Loucy (cell line): ENCODE data around the gene FOXD3.

Experiments
- H2AFZ ChIP-seq: fragments of 200-600 bp; sonication (generic); 2 replicates; pipeline ENCODE4 v1.6.0; 2016; ENCODE audit warnings: antibody characterized with exemption, mild to moderate bottlenecking, low read length, moderate library complexity
- H3F3A ChIP-seq: fragments of 200-600 bp; 2 replicates; pipeline ENCODE4 v1.6.0; 2016; ENCODE audit warnings: antibody characterized with exemption, low read depth, mild to moderate bottlenecking
- H3K27me3 ChIP-seq: fragments of 200-600 bp; sonication (generic); 2 replicates; pipeline ENCODE4 v1.6.1; 2014; ENCODE audit warnings: low read length, mild to moderate bottlenecking; ENCODE audit not compliant: insufficient read depth, poor library complexity, severe bottlenecking
- H3K36me3 ChIP-seq: fragments of 200-600 bp; sonication (generic); 2 replicates; pipeline ENCODE4 v1.6.1; 2016; ENCODE audit warnings: low read length; ENCODE audit not compliant: insufficient read depth
- H3K4me1 ChIP-seq: fragments of 200-600 bp; sonication (generic); 2 replicates; pipeline ENCODE4 v1.5.1; 2014; ENCODE audit warnings: low read length, mild to moderate bottlenecking; ENCODE audit not compliant: insufficient read depth, poor library complexity, severe bottlenecking
- H3K4me2 ChIP-seq: fragments of 200-600 bp; sonication (generic); 2 replicates; pipeline ENCODE4 v1.6.0; 2014; ENCODE audit warnings: antibody characterized with exemption, low read length, low read depth, mild to moderate bottlenecking; ENCODE audit not compliant: poor library complexity, severe bottlenecking
- H3K4me3 ChIP-seq: fragments of 200-600 bp; sonication (generic); 2 replicates; pipeline ENCODE4 v1.5.1; 2014; ENCODE audit warnings: low read length, mild to moderate bottlenecking, mixed read lengths; ENCODE audit not compliant: poor library complexity, severe bottlenecking
- H3K79me2 ChIP-seq: fragments of 200-600 bp; sonication (generic); 2 replicates; pipeline ENCODE4 v1.6.1; 2014; ENCODE audit warnings: low read length; ENCODE audit not compliant: insufficient read depth
- H3K9ac ChIP-seq: fragments of 200-600 bp; sonication (generic); 2 replicates; pipeline ENCODE4 v1.6.0; 2014; ENCODE audit warnings: mild to moderate bottlenecking, low read depth, low read length, moderate library complexity; ENCODE audit not compliant: poor library complexity, severe bottlenecking
- H3K9me2 ChIP-seq: fragments of 200-600 bp; sonication (generic); replicated peaks from 2 replicates; pipeline ENCODE4 v1.6.1; 2016; ENCODE audit warnings: low read depth, low read length, mixed read lengths
- H3K9me3 ChIP-seq: fragments of 200-600 bp; sonication (generic); 2 replicates; pipeline ENCODE4 v1.6.1; 2014; ENCODE audit warnings: mild to moderate bottlenecking, antibody characterized with exemption, low read length, low read depth; ENCODE audit not compliant: insufficient read depth
- H4K20me1 ChIP-seq: fragments of 200-600 bp; sonication (generic); 2 replicates; pipeline ENCODE4 v1.6.0; 2014; ENCODE audit warnings: antibody characterized with exemption, low read length, mild to moderate bottlenecking; ENCODE audit not compliant: insufficient read depth, poor library complexity, severe bottlenecking
- CTCF ChIP-seq: fragments of 200-600 bp; sonication (generic); conservative IDR thresholded peaks from 2 replicates; pipeline ENCODE4 v1.5.1; 2014; ENCODE audit warnings: mild to moderate bottlenecking, antibody characterized with exemption, low read length
- EZH2phosphoT487 ChIP-seq: fragments of 200-600 bp; IDR thresholded peaks from 2 replicates; pipeline ENCODE4 v1.6.1; 2018; ENCODE audit warnings: antibody characterized with exemption, mild to moderate bottlenecking, moderate library complexity, borderline replicate concordance

Gene FOXD3

GRCh38 chr1:63366908-63367214, 44.5 kb downstream of the FOXD3 start:
- TF ChIP-seq EZH2phosphoT487 (no peak), CTCF (no peak)
- H3K79me2 ChIP-seq: peaks cover 16% of the 10 kb centered on the region
- peaks cover 3% of the 10 kb centered on the region; the same call in 1 of the 2 replicates for H3F3A ChIP-seq
- H3K4me2 ChIP-seq: peak overlapping the region; percentile 80
- H3K36me3 ChIP-seq: 0 out of 2 replicates have a peak, but pooled peaks cover 5% of the 10 kb centered on the region
- H3K9me2 ChIP-seq: no peaks in the 10 kb centered on the region
- peak overlapping the region; percentile 75 for H2AFZ ChIP-seq
- peak overlapping the region; percentile 92 for H3K4me3 ChIP-seq
- no peaks in the 10 kb centered on the region for H4K20me1 ChIP-seq
- H3K4me1 ChIP-seq: peaks cover 27% of the 10 kb centered on the region
- H3K9ac ChIP-seq: peak overlapping the region; percentile 84
- H3K27me3 ChIP-seq: no peaks in the 10 kb centered on the region
- H3K9me3 ChIP-seq: no peaks in the 10 kb centered on the region

DNA sequence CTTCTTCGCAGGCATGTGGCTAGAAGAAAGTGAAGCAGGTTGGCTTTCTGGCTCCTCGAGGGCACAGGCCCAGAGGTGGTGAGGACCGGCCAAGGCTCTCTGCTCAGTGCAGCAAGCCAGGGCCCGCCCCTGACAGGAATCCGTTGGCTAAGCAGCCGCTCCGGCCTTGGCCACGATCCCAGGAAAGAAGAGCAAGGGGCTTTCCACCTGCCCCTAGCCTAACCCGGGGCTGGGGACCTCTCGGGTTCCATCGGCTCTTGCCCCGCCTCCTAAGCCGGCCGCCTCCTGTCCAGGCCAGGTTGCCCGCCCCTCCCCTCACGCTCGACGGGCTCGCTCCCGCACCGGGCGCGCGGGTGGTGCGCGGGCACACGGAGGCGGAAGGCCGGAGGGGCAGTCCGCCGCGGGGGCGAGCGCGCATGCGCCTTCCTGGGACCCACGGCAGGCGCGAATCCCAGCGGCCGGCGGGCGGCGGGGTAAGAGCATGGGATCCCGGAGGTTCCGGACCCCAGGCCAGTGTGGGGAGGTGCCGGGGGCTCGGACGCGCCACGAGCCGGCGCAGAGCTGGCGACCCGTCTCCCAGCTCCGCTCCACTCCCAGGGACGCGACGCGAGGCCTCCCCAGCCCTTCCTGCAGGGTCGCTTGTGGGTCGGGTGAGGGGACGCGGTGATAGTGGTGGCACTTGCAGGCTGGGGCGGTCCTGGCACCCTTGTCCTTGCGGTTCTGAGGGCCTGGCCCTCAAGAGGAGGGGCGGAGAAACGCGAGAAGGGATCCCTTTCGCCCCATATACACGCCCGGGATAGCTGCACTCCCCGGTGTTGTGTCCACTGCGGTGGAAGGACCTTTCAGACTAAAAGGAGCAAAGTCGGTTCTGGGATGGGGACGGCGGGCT, 45.1 kb downstream of the FOXD3 start, which contains the start of gene ALG6:
ALG6 (plus strand) TSS at position 413 of the 889 bp plus-strand sequence. CDS start 3,351 bp downstream, outside the sequence.
- Histone ChIP-seq H3K79me2 (peaks cover 16% of the 10 kb centered on the region), H3K9me3 (no peaks in the 10 kb centered on the region), H3K27me3 (no peaks in the 10 kb centered on the region), H3K4me3 (peak within 1 kb of the TSS; percentile 92), H3K4me1 (peaks cover 27% of the 10 kb centered on the region), H3K9me2 (no peaks in the 10 kb centered on the region), H2AFZ (peak within 1 kb of the TSS; percentile 93), H4K20me1 (no peaks in the 10 kb centered on the region), H3K36me3 (0 out of 2 replicates have a peak, but pooled peaks cover 5% of the 10 kb centered on the region), H3K4me2 (peak within 1 kb of the TSS; percentile 80), H3K9ac (peak within 1 kb of the TSS; percentile 84), H3F3A (peaks cover 3% of the 10 kb centered on the region; the same call in 1 of the 2 replicates)
- TF ChIP-seq CTCF (no peak), EZH2phosphoT487 (no peak)

- H3K79me2 ChIP-seq: peaks cover 16% of the 10 kb centered on the region
- no peaks in the 10 kb centered on the region for H4K20me1 ChIP-seq
- H3K9me2 ChIP-seq: no peaks in the 10 kb centered on the region
- H3K36me3 ChIP-seq: 0 out of 2 replicates have a peak, but pooled peaks cover 5% of the 10 kb centered on the region
- peaks cover 3% of the 10 kb centered on the region; the same call in 1 of the 2 replicates for H3F3A ChIP-seq
- H3K4me2 ChIP-seq: peak overlapping the region; percentile 72
- H3K9me3 ChIP-seq: no peaks in the 10 kb centered on the region
- TF ChIP-seq EZH2phosphoT487 (no peak), CTCF (no peak)
- H3K9ac ChIP-seq: peak overlapping the region; percentile 84
- peaks cover 27% of the 10 kb centered on the region for H3K4me1 ChIP-seq
- H2AFZ ChIP-seq: peak overlapping the region; percentile 93
- H3K4me3 ChIP-seq: peak overlapping the region; percentile 92
- H3K27me3 ChIP-seq: no peaks in the 10 kb centered on the region
Measured at GRCh38 chr1:63368131-63368530, 45.8 kb downstream of the FOXD3 start.
